ENCODE measurements around the gene HBZ.

HBZ gene

DNA sequence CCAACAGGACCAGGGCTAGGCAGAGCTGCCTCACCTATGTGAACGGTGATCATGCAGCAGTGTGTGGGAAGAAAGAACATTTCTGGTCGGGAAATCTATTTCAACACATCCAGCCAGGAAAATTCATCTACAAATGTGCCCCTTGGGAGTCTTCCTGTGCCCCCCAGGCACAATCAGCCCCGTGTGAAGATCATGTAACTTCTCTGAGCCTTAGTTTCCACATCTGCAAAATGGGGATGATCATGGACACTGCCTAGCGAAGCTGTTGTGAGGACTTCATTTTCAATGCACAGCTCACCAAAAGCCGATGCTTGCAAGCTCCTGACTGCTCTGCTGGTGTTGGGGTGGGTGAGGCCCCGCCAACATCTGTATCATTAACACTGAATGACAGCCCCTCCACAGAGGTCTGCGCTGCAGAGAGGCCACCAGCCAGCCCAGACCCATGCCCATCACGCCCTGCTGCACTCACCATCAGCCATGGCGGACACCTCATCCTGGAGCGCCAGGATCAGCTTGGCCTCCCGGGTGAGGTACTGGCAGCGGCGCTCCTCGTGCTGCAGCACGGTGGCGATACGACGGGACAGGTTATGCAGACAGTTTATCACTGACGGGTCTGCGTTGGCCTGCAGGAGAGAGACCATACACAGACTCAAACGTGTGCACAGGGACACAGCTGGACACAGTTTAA is 40.1 kb upstream of the HBZ start:
- ChIA-PET POLR2A (no interaction called here), CTCF (interaction anchor here (0.6 to 1.4 kb wide), 4 partner anchors 46 to 253 kb away, joined by 3 to 6 read pairs (median 4); partner anchors contain the start of gene HBQ1)

GRCh38 chr16:114327-114726 is 38.1 kb upstream of the HBZ start:
- POLR2A ChIA-PET: no interaction called here
- TF ChIP-seq CTCF (IDR thresholded peaks at IDR 0.05; ENCODE audit: insufficient read depth, low read length, missing control alignments): no peak

More for the DNA sequence above, 40.1 kb upstream of the HBZ start:
- no peak overlapping the region for H3K4me3 ChIP-seq (ENCODE audit: low read depth, low read length)
- DNase-seq (ENCODE audit: low read depth, low spot score): no peak
- TF ChIP-seq CTCF (IDR thresholded peaks at IDR 0.05; ENCODE audit: insufficient read depth, low read length, missing control alignments): no peak

GRCh38 chr16:116015-116414 is 36.4 kb upstream of the HBZ start:
- CTCF ChIA-PET: interaction anchor here (1.2 to 8.8 kb wide), 5 partner anchors 10 to 246 kb away, joined by 3 to 120 read pairs (median 37); no protein-coding TSS in a partner anchor
- POLR2A ChIA-PET: no interaction called here
- no peak for TF ChIP-seq CTCF (IDR thresholded peaks at IDR 0.05; ENCODE audit: insufficient read depth, low read length, missing control alignments)
- no peak overlapping the region for H3K4me3 ChIP-seq (ENCODE audit: low read depth, low read length)
- DNase-seq (ENCODE audit: low read depth, low spot score): no peak

More at GRCh38 chr16:114327-114726, 38.1 kb upstream of the HBZ start:
- no peak overlapping the region for H3K4me3 ChIP-seq (ENCODE audit: low read depth, low read length)
- no peak for DNase-seq (ENCODE audit: low read depth, low spot score)
- CTCF ChIA-PET: no interaction called here

GRCh38 chr16:117379-118365 is 34.8 kb upstream of the HBZ start:
- TF ChIP-seq CTCF (IDR thresholded peaks at IDR 0.05; ENCODE audit: insufficient read depth, low read length, missing control alignments): peak; percentile 70
- POLR2A ChIA-PET: no interaction called here
- CTCF ChIA-PET: interaction anchor here (0.8 to 8.8 kb wide), 25 partner anchors 11 to 244 kb away, joined by 3 to 120 read pairs (median 4); partner anchors contain the start of genes HBQ1, LUC7L and NPRL3
- no peak for DNase-seq (ENCODE audit: low read depth, low spot score)
- H3K4me3 ChIP-seq (ENCODE audit: low read depth, low read length): no peak overlapping the region

- ChIA-PET POLR2A (no interaction called here), CTCF (interaction anchor here (0.9 to 8.8 kb wide), 9 partner anchors 12 to 230 kb away, joined by 3 to 120 read pairs (median 10); partner anchors contain the start of genes HBQ1 and NPRL3)
- H3K4me3 ChIP-seq (ENCODE audit: low read depth, low read length): no peak overlapping the region
- DNase-seq (ENCODE audit: low read depth, low spot score): no peak
- TF ChIP-seq CTCF (IDR thresholded peaks at IDR 0.05; ENCODE audit: insufficient read depth, low read length, missing control alignments): no peak
Measured at GRCh38 chr16:118857-119256, 33.6 kb upstream of the HBZ start.

All from AG04449 (cell line).